Gastroesophageal sphincter (tissue), 4 donors: Measurements from ENCODE around the gene EGFL8. TPM values are rescaled to one million over a fixed set of nuclear protein-coding genes. Genes with fewer than 3 reads are reported as not detected.

Source experiments
- ATAC-seq: fragments of 150-250 bp; one replicate; pipeline ENCODE4 v1.9.1; 2016; ENCODE audit warnings: mild to moderate bottlenecking, moderate library complexity
- H3K27ac ChIP-seq, 4 donors: fragments of 200-600 bp; sonication (generic) in 3 of 4; 1 replicate in 3 of 4; 2 replicates in 1 of 4; pipeline ENCODE4 v1.5.1; 2016 to 2019
- H3K27me3 ChIP-seq: fragments of 200-600 bp; sonication (generic); one replicate; pipeline ENCODE4 v1.5.1; 2019
- H3K36me3 ChIP-seq, 2 donors: fragments of 200-600 bp; sonication (generic); one replicate each; pipeline ENCODE4 v1.5.1; 2019; ENCODE audit warnings: control low read depth in 1 of 2
- H3K4me1 ChIP-seq, 3 donors: fragments of 200-600 bp; sonication (generic); 1 replicate in 2 of 3; 2 replicates in 1 of 3; pipeline ENCODE4 v1.5.1; 2016 to 2019; ENCODE audit warnings: control low read depth in 2 of 3
- H3K4me3 ChIP-seq, 2 donors: fragments of 200-600 bp; sonication (generic); one replicate each; pipeline ENCODE4 v1.5.1; 2019; ENCODE audit warnings: mild to moderate bottlenecking in 1 of 2, moderate library complexity in 1 of 2
- H3K9me3 ChIP-seq, 3 donors: fragments of 200-600 bp; sonication (generic); one replicate each; pipeline ENCODE4 v1.5.1; 2017 to 2019; ENCODE audit warnings: control low read depth in 2 of 3
- EP300 ChIP-seq: sonication (generic); formaldehyde crosslinking; IDR thresholded peaks from one replicate; pipeline ENCODE4 v1.6.1; 2017; ENCODE audit warnings: antibody characterized with exemption, mild to moderate bottlenecking
- POLR2A ChIP-seq, 2 donors: fragments of 450-650 bp; IDR thresholded peaks; one replicate each; pipeline ENCODE4 v1.6.1; 2017; ENCODE audit warnings: antibody characterized with exemption in 2 of 2, mild to moderate bottlenecking in 2 of 2, moderate library complexity in 1 of 2
- POLR2AphosphoS5 ChIP-seq: sonication (generic); formaldehyde crosslinking; IDR thresholded peaks from one replicate; pipeline ENCODE4 v1.6.1; 2017; ENCODE audit warnings: antibody characterized with exemption
- WGBS, 2 donors: methylation state at CpG; one replicate each; pipeline ENCODE4 v1.1.5; 2018; ENCODE audit warnings: low coverage in 1 of 2; 5-methylcytosine and 5-hydroxymethylcytosine counted together
- total RNA-seq, 4 donors: library from RNA; depleted of rRNA; stranded (reverse); fragments of >200 nt; gene quantifications; one replicate each; pipeline ENCODE4 v1.1.0, GENCODE V29; 2016
- TF ChIP-seq, protein P1 (sequence below), 4 experiments: fragments of 200-600 bp in 2 of 4; fragments of 450-650 bp in 2 of 4; sonication (generic) in 1 of 4; IDR thresholded peaks; one replicate each; pipeline ENCODE4 v1.5.1; 2017 to 2019; ENCODE audit warnings: antibody characterized with exemption in 4 of 4, mild to moderate bottlenecking in 2 of 4, moderate library complexity in 2 of 4

The EGFL8 gene
- total RNA-seq = 10 to 100 TPM in 2 of 4 donors, 1 to 10 TPM in 2; 5.0 to 15.1 (median 10.1) TPM

DNA sequence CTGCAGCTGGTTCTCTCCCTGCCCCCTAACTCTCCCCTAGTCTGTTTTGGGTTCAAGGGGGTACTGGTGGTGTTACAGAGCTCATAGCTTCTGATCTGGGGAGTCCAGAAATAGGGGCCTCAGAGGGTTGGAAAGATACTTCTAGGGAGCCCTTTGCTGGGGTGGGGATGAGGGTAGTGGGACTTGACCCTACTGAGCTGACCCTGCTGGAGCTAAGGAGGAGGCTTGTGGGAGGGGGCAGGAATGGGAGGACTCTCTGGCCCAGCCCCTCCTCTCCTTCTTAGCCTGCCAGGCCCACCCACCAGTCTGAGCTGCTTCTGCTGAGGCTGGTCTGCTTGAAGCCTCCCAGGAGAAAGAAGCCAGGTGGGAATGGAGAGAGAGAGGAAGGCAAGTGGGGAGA lies at the start of gene EGFL8:
EGFL8 (plus strand) TSS at position 301 of the 400 bp plus-strand sequence. CDS start 1,571 bp downstream, outside the sequence.
- H3K36me3 ChIP-seq = peaks cover 0 to 97% of the 10 kb centered on the region in 2 donors
- H3K27ac ChIP-seq = peak within 1 kb of the TSS in 3 of 4 donors; percentile 60 to 74 (median 64)

DNA sequence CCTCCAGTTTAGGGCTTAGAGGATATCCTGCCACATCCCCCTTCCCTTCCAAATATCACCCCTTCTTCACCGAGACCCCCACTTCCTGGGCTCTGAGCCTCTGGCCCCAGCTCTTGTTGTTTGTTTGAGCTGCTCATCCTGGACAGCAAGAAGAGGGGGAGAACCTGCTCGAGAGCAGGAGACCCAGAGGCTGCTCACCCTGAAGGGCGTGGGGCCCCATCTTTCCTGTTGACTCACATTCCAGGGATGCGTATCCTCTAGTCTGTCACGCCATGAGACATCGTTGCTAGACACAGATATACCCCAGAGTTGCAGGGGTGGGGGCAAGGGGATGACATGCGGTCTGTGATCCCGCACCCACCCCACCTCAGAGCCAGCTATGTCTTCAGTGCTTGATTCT lies 49.6 kb upstream of the EGFL8 start:
- TF ChIP-seq, protein P1, sequence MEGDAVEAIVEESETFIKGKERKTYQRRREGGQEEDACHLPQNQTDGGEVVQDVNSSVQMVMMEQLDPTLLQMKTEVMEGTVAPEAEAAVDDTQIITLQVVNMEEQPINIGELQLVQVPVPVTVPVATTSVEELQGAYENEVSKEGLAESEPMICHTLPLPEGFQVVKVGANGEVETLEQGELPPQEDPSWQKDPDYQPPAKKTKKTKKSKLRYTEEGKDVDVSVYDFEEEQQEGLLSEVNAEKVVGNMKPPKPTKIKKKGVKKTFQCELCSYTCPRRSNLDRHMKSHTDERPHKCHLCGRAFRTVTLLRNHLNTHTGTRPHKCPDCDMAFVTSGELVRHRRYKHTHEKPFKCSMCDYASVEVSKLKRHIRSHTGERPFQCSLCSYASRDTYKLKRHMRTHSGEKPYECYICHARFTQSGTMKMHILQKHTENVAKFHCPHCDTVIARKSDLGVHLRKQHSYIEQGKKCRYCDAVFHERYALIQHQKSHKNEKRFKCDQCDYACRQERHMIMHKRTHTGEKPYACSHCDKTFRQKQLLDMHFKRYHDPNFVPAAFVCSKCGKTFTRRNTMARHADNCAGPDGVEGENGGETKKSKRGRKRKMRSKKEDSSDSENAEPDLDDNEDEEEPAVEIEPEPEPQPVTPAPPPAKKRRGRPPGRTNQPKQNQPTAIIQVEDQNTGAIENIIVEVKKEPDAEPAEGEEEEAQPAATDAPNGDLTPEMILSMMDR (IDR thresholded peaks at IDR 0.05) = no peak
- TF ChIP-seq POLR2A (IDR thresholded peaks at IDR 0.05) (no peak), EP300 (no peak), POLR2AphosphoS5 (no peak)
- peaks cover 5 to 72% (median 48%) of the 10 kb centered on the region in 3 donors for H3K4me1 ChIP-seq
- 68 to 78% methylated on average over 1 to 5 of the region's 8 CpGs for WGBS, 2 donors
- H3K9me3 ChIP-seq = no peaks in the 10 kb centered on the region
- H3K27me3 ChIP-seq = no peaks in the 10 kb centered on the region
- H3K4me3 ChIP-seq = no peak overlapping the region
- no peak for ATAC-seq
- H3K36me3 ChIP-seq = peaks cover 0 to 49% of the 10 kb centered on the region in 2 donors
- H3K27ac ChIP-seq = peak overlapping the region in 3 of 4 donors; percentile 77 to 86 (median 81)

More for the DNA sequence above, at the start of gene EGFL8:
- Histone ChIP-seq H3K27me3 (no peaks in the 10 kb centered on the region), H3K4me1 (peaks cover 0 to 18% (median 0%) of the 10 kb centered on the region in 3 donors), H3K4me3 (no peak within 1 kb of the TSS), H3K9me3 (no peaks in the 10 kb centered on the region)
- TF ChIP-seq POLR2A (IDR thresholded peaks at IDR 0.05) = no peak
- ATAC-seq = no peak

- H3K36me3 ChIP-seq = peaks cover 0 to 57% of the 10 kb centered on the region in 2 donors
- H3K27ac ChIP-seq = peak overlapping the region in 3 of 4 donors; percentile 22 to 86 (median 77)
- H3K4me3 ChIP-seq = no peak overlapping the region
- WGBS, 2 donors = 60 to 65% methylated on average over 1 to 2 of the region's 6 CpGs
- no peak for ATAC-seq
- TF ChIP-seq POLR2AphosphoS5 (no peak), EP300 (no peak), POLR2A (IDR thresholded peaks at IDR 0.05) (no peak)
- TF ChIP-seq, protein P1 (IDR thresholded peaks at IDR 0.05) = no peak
- H3K9me3 ChIP-seq = no peaks in the 10 kb centered on the region
- peaks cover 5 to 66% (median 43%) of the 10 kb centered on the region in 3 donors for H3K4me1 ChIP-seq
- no peaks in the 10 kb centered on the region for H3K27me3 ChIP-seq
These were observed 48.8 kb upstream of the EGFL8 start for GRCh38 chr6:32115623-32116022.

DNA sequence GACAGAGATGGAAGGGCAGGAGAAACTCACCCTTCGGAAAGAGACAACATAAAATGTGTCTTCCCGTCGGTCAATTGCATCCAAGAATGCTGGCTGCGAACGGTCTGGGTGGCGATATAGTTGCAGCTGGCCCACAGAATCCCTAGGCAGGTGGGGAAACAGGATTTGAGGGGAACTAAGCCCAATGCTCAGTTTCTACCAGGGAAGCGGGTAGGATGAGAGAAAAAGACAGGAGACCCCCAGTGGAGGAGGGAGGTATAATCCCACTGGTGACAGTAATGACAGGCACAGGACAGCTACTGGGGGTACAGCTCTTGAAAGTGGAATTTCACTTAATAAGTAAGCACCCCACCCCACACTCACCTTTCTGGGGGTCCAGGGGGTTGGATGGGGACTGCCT lies 47.7 kb upstream of the EGFL8 start:
- Histone ChIP-seq H3K4me3 (no peak overlapping the region), H3K27ac (peak overlapping the region in 2 of 4 donors; percentile 12 to 86), H3K36me3 (peaks cover 0 to 67% of the 10 kb centered on the region in 2 donors), H3K9me3 (no peaks in the 10 kb centered on the region), H3K4me1 (peaks cover 5 to 55% (median 33%) of the 10 kb centered on the region in 3 donors), H3K27me3 (no peaks in the 10 kb centered on the region)
- TF ChIP-seq POLR2AphosphoS5 = no peak
- no peak for TF ChIP-seq POLR2A (IDR thresholded peaks at IDR 0.05)
- TF ChIP-seq EP300 = no peak
- TF ChIP-seq, protein P1 (IDR thresholded peaks at IDR 0.05) = peak in 3 of 4 experiments; percentile 32 to 39 (median 32)
- ATAC-seq = no peak
- 90% methylated on average over 2 of the region's 7 CpGs; no CpG with 5 or more reads in 1 of the 2 donors for WGBS, 2 donors

- TF ChIP-seq, protein P1 (IDR thresholded peaks at IDR 0.05) = no peak
- TF ChIP-seq EP300 = no peak
- no peak for TF ChIP-seq POLR2AphosphoS5
- no peak for TF ChIP-seq POLR2A (IDR thresholded peaks at IDR 0.05)
- H3K27me3 ChIP-seq = no peaks in the 10 kb centered on the region
- peaks cover 0 to 75% of the 10 kb centered on the region in 2 donors for H3K36me3 ChIP-seq
- H3K4me1 ChIP-seq = peaks cover 5 to 47% (median 25%) of the 10 kb centered on the region in 3 donors
- no peaks in the 10 kb centered on the region for H3K9me3 ChIP-seq
- no CpG with 5 or more reads among the region's 9 CpGs for WGBS, 2 donors
- peak overlapping the region in 2 of 4 donors; percentile 12 to 86 for H3K27ac ChIP-seq
- no peak for ATAC-seq
- H3K4me3 ChIP-seq = no peak overlapping the region
These were observed 46.9 kb upstream of the EGFL8 start for GRCh38 chr6:32117461-32117860.
